Calu3 (cell line): ENCODE measurements around the gene NPHP4. TPM values are rescaled to one million over a fixed set of nuclear protein-coding genes. Genes with fewer than 3 reads are reported as not detected.

Experiments used
- BruUV-seq: library from RNA; stranded (reverse); fragments of 400-500 nt; replicated peaks from 2 replicates; lab custom pipeline; 2021; lab: Mats Ljungman, UMichigan
- CTCF ChIA-PET: fragments of 300-600 bp; sonication (Branson Sonifier 250); formaldehyde crosslinking; loops from one replicate; lab custom pipeline; 2022; ENCODE audit warnings: antibody characterized with exemption; lab: Charles Lee
- DNase-seq: peaks from one replicate; pipeline ENCODE4 v3.0.0; 2022
- H3K27ac Mint-ChIP-seq: one replicate; pipeline ENCODE4 v1.8.0; 2022; ENCODE audit warnings: mixed read lengths; ENCODE audit not compliant: unreplicated experiment
- H3K27me3 Mint-ChIP-seq: one replicate; pipeline ENCODE4 v1.8.0; 2022; ENCODE audit warnings: mixed read lengths; ENCODE audit not compliant: unreplicated experiment
- H3K36me3 Mint-ChIP-seq: one replicate; pipeline ENCODE4 v1.8.0; 2022; ENCODE audit warnings: mild to moderate bottlenecking, moderate library complexity, mixed read lengths; ENCODE audit not compliant: insufficient read depth, unreplicated experiment
- H3K4me1 Mint-ChIP-seq: one replicate; pipeline ENCODE4 v1.8.0; 2022; ENCODE audit warnings: mild to moderate bottlenecking, low read depth, mixed read lengths; ENCODE audit not compliant: unreplicated experiment
- H3K4me3 Mint-ChIP-seq: one replicate; pipeline ENCODE4 v1.8.0; 2022; ENCODE audit warnings: mild to moderate bottlenecking, low read depth, moderate library complexity, mixed read lengths; ENCODE audit not compliant: unreplicated experiment
- H3K9me3 Mint-ChIP-seq: one replicate; pipeline ENCODE4 v1.8.0; 2022; ENCODE audit warnings: low read depth, mixed read lengths; ENCODE audit not compliant: unreplicated experiment
- CTCF ChIP-seq: fragments of 200-600 bp; IDR thresholded peaks from one replicate; pipeline ENCODE4 v1.8.0; 2022; ENCODE audit warnings: antibody characterized with exemption; ENCODE audit not compliant: unreplicated experiment
- intact Hi-C: fragments of 100-400 bp; cut with micrococcal nuclease; formaldehyde crosslinking; loops from one replicate; pipeline ENCODE4 v1.10.0; 2022; ENCODE audit not compliant: unreplicated experiment
- total RNA-seq: library from RNA; stranded (reverse); gene quantifications from 2 replicates; pipeline ENCODE4 v1.2.3, GENCODE V29; 2022

NPHP4 gene
- total RNA-seq, 1 experiment from 2014 or later: 11.1 TPM

GRCh38 chr1:5835179-5835562 is 157.1 kb downstream of the NPHP4 start:
- Mint-ChIP-seq H3K36me3 (no peaks in the 10 kb centered on the region), H3K4me1 (no peaks in the 10 kb centered on the region), H3K4me3 (no peak overlapping the region), H3K27ac (no peak overlapping the region), H3K9me3 (no peaks in the 10 kb centered on the region), H3K27me3 (peaks cover 51% of the 10 kb centered on the region)
- TF ChIP-seq CTCF: no peak
- no peak for DNase-seq
- BruUV-seq: no TSS peak
- intact Hi-C loops: no loop called here
- CTCF ChIA-PET: no interaction called here

GRCh38 chr1:5834477-5835178 is 157.6 kb downstream of the NPHP4 start:
- no peaks in the 10 kb centered on the region for H3K4me1 Mint-ChIP-seq
- BruUV-seq: no TSS peak
- H3K4me3 Mint-ChIP-seq: no peak overlapping the region
- no peak for TF ChIP-seq CTCF
- no peaks in the 10 kb centered on the region for H3K36me3 Mint-ChIP-seq
- H3K9me3 Mint-ChIP-seq: peaks cover under 1% of the 10 kb centered on the region
- CTCF ChIA-PET: no interaction called here
- DNase-seq: no peak
- peaks cover 52% of the 10 kb centered on the region for H3K27me3 Mint-ChIP-seq
- intact Hi-C loops: no loop called here
- no peak overlapping the region for H3K27ac Mint-ChIP-seq

- Mint-ChIP-seq H3K27ac (no peak overlapping the region), H3K4me1 (no peaks in the 10 kb centered on the region), H3K4me3 (no peak overlapping the region), H3K9me3 (peaks cover 6% of the 10 kb centered on the region), H3K27me3 (peaks cover 52% of the 10 kb centered on the region), H3K36me3 (no peaks in the 10 kb centered on the region)
- CTCF ChIA-PET: no interaction called here
- no TSS peak for BruUV-seq
- TF ChIP-seq CTCF: no peak
- DNase-seq: no peak
- intact Hi-C loops: no loop called here
These were observed 158.3 kb downstream of the NPHP4 start for GRCh38 chr1:5833911-5834310.

DNA sequence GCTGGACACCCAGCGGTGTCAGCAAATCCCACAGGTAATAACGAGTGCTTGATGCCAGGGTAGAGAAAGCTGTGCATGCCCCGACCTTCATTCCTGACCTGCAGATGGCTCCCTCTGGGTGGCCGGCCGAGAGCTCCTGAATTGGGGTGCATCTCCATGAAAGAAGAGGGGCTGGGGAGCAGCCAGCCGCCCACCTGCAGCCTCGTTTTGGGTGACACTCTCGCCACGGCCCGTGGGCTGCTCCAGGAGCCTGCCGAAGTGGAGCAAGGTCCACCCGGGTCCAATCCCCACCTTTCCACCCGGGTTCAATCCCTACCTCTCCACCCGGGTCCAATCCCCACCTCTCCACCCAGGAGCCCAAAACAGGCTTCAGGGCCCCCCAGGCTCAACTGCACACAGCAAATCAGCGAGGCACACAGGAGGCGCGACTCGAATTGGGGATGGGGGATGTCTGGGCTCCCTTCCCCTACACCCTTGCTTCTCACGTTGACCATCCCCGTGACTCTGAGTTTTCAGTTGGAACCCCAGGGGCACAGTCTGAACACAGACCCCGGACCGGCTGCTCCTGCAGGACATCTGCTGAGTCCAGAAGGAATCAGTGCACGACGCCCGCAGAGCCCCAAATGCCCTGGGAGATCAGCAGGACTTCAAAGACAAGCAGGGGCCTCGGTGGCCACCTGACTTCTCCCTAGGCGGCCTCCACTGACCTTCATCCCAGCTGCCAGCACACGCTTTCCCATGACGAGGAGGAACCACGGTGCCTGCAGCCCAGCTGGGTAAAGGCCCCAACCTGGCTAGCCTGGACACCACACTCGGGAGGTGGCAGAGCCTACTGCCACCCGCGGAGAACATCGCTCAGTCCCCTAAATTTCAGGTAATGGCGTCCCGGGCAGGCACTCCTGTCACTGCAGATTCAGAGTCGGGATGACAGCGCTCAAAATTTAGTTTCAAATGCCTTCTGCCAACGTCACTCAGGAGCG is 159.0 kb downstream of the NPHP4 start:
- peaks cover 6% of the 10 kb centered on the region for H3K9me3 Mint-ChIP-seq
- H3K4me3 Mint-ChIP-seq: no peak overlapping the region
- TF ChIP-seq CTCF: no peak
- no TSS peak for BruUV-seq
- no peaks in the 10 kb centered on the region for H3K36me3 Mint-ChIP-seq
- DNase-seq: no peak
- no peak overlapping the region for H3K27ac Mint-ChIP-seq
- CTCF ChIA-PET: no interaction called here
- H3K4me1 Mint-ChIP-seq: no peaks in the 10 kb centered on the region
- intact Hi-C loops: no loop called here
- H3K27me3 Mint-ChIP-seq: peaks cover 46% of the 10 kb centered on the region
